ENCODE measurements around the gene PLD1. TPM values are rescaled to one million over a fixed set of nuclear protein-coding genes. Genes with fewer than 3 reads are reported as not detected.

Gene PLD1
- total RNA-seq, 1 donor from 2014 or later: not detected

DNA sequence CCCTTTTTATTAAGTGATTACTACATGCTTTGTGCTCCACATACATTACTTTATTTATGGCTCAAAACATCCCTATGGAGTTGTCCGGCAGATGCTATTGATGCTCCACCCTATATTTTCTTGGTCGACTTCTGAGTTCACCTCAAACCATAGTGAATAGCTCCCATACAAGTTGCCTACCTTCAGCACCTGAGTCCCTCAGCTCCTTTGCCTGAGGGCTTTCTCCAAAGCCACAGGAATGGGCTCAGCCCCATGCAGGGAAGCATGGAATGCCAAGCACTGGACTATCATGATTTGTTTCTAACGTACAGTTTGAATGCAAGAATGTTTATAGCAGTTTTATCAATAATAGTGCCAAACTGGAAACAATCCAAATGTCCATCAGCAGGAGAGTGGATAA is 225.2 kb downstream of the PLD1 start:
- intact Hi-C loops (cut with micrococcal nuclease): no loop called here
- Mint-ChIP-seq H3K36me3 (ENCODE audit: low read depth) (no peaks in the 10 kb centered on the region), H3K9me3 (no peaks in the 10 kb centered on the region), H3K27ac (no peak overlapping the region), H3K4me3 (no peak overlapping the region), H3K27me3 (peaks cover 2% of the 10 kb centered on the region), H3K4me1 (no peaks in the 10 kb centered on the region)
- ATAC-seq (ENCODE audit: low read depth): no peak
- CTCF ChIA-PET: no interaction called here
- TF ChIP-seq, protein P1, sequence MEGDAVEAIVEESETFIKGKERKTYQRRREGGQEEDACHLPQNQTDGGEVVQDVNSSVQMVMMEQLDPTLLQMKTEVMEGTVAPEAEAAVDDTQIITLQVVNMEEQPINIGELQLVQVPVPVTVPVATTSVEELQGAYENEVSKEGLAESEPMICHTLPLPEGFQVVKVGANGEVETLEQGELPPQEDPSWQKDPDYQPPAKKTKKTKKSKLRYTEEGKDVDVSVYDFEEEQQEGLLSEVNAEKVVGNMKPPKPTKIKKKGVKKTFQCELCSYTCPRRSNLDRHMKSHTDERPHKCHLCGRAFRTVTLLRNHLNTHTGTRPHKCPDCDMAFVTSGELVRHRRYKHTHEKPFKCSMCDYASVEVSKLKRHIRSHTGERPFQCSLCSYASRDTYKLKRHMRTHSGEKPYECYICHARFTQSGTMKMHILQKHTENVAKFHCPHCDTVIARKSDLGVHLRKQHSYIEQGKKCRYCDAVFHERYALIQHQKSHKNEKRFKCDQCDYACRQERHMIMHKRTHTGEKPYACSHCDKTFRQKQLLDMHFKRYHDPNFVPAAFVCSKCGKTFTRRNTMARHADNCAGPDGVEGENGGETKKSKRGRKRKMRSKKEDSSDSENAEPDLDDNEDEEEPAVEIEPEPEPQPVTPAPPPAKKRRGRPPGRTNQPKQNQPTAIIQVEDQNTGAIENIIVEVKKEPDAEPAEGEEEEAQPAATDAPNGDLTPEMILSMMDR (IDR thresholded peaks at IDR 0.05): no peak
- POLR2A ChIA-PET: no interaction called here
- no peak for DNase-seq

DNA sequence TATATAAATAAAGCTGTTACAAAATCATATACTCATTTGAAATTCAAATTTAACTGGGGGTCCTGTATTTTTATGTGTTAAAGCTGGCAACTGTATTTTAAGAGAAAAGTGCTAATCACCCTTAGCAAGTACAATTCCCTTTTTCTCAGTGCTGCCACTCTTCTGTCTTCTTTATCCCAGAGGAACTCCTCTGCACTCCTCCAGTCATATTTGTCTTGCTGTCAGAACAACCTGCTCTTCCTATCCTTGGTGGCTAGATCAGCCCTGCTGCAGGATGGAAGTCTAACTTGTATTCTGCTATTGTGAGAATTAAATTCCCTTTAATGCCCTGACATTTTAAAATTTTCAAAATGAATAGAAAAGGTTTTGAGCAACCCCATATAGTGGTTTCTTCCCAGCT is 226.2 kb downstream of the PLD1 start:
- no peaks in the 10 kb centered on the region for H3K4me1 Mint-ChIP-seq
- ChIA-PET POLR2A (no interaction called here), CTCF (no interaction called here)
- intact Hi-C loops (cut with micrococcal nuclease): no loop called here
- no peaks in the 10 kb centered on the region for H3K36me3 Mint-ChIP-seq (ENCODE audit: low read depth)
- H3K27me3 Mint-ChIP-seq: peaks cover 2% of the 10 kb centered on the region
- no peak for ATAC-seq (ENCODE audit: low read depth)
- no peak overlapping the region for H3K4me3 Mint-ChIP-seq
- TF ChIP-seq, protein P1 (IDR thresholded peaks at IDR 0.05): no peak
- no peaks in the 10 kb centered on the region for H3K9me3 Mint-ChIP-seq
- DNase-seq: no peak
- H3K27ac Mint-ChIP-seq: no peak overlapping the region

DNA sequence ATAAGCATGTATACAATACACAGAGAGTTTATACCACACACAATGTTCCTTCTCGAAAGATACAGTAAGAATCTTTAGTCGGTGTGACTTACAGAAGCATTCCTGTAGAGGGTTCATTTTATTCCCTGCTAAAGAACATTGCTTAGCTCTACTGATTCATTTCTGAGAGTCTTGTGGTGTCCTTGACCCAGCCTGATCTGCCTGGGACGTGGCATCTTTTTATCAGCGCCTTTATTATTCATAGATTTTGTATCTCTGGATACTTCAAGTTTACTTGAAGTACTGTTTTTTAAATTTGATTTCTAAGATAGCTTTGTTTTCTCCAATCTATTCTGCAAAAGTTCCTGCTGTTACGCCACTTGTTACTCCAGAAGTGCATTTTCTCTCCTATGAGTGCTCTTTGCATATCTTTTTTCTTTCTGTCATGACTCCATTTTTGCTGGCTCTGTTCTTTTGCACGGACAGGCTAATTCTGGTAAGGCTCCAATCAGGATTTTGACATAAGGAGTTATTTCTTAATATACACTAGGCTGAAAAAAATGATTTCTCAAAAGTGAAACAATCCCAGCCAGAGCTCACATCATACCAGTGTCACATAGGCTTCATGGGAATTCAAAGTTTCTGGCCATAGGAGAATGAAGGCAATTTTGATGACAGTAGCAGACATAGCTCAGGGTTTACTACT is 235.6 kb downstream of the PLD1 start:
- DNase-seq: no peak
- ATAC-seq (ENCODE audit: low read depth): no peak
- Mint-ChIP-seq H3K4me1 (no peaks in the 10 kb centered on the region), H3K9me3 (no peaks in the 10 kb centered on the region), H3K36me3 (ENCODE audit: low read depth) (no peaks in the 10 kb centered on the region), H3K27ac (no peak overlapping the region), H3K4me3 (no peak overlapping the region), H3K27me3 (peaks cover 3% of the 10 kb centered on the region)
- intact Hi-C loops (cut with micrococcal nuclease): no loop called here
- ChIA-PET POLR2A (no interaction called here), CTCF (no interaction called here)
- TF ChIP-seq, protein P1 (IDR thresholded peaks at IDR 0.05): no peak

DNA sequence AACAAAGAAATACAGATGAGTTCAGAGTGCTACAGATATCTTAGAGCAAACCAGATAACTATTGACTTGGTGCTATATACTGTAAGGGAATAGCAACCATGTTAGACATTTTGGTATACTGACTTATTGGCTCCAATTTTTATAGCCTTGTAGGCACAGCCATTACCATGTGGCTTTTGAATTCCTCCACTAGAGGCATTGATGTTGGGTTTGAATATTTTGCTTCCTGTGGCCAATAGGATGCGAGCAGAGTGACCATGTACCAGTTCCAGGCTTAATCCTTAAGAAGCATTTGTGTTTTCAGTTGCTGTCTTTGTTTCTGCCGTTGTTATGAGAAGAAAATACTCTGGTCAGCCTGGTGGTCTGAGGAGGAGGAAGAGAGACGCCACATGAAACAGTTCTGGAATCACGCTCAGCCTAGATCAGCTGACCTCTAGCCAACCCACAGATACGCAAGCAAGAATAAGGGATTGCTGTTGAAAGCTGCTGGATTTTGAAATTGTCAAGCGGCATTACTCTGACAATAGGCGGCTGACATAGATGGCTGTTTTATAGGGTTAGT is 240.6 kb downstream of the PLD1 start:
- TF ChIP-seq, protein P1 (IDR thresholded peaks at IDR 0.05): no peak
- ATAC-seq (ENCODE audit: low read depth) (no peak), DNase-seq (no peak)
- H3K27ac Mint-ChIP-seq: no peak overlapping the region
- POLR2A ChIA-PET: no interaction called here
- CTCF ChIA-PET: no interaction called here
- no peaks in the 10 kb centered on the region for H3K4me1 Mint-ChIP-seq
- no peaks in the 10 kb centered on the region for H3K36me3 Mint-ChIP-seq (ENCODE audit: low read depth)
- peaks cover 3% of the 10 kb centered on the region for H3K27me3 Mint-ChIP-seq
- intact Hi-C loops (cut with micrococcal nuclease): no loop called here
- no peaks in the 10 kb centered on the region for H3K9me3 Mint-ChIP-seq
- no peak overlapping the region for H3K4me3 Mint-ChIP-seq

DNA sequence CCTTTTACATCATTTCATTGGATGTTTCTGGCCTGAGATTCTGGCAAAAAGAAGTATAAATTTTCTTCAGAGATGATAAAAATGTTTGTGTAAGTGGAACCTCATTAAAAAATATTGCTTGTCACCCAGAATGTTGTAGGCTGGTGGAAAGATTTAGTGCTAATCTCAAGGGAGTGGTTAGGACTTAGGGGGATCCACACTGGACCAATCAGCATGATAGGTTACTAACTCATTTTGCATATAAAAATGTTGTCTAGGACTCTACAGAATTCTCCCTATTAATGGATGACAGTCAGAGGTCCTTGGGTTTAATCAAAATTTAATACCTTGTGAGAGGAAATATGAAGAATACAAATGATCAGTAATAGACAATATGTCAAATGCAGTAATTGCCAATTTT is 241.5 kb downstream of the PLD1 start:
- no peaks in the 10 kb centered on the region for H3K36me3 Mint-ChIP-seq (ENCODE audit: low read depth)
- no peak for DNase-seq
- H3K27ac Mint-ChIP-seq: no peak overlapping the region
- ChIA-PET POLR2A (no interaction called here), CTCF (no interaction called here)
- H3K4me1 Mint-ChIP-seq: no peaks in the 10 kb centered on the region
- no peak overlapping the region for H3K4me3 Mint-ChIP-seq
- intact Hi-C loops (cut with micrococcal nuclease): no loop called here
- peaks cover 3% of the 10 kb centered on the region for H3K27me3 Mint-ChIP-seq
- no peak for ATAC-seq (ENCODE audit: low read depth)
- no peaks in the 10 kb centered on the region for H3K9me3 Mint-ChIP-seq
- TF ChIP-seq, protein P1 (IDR thresholded peaks at IDR 0.05): no peak

Measured in activated B cell treated with CpG ODN at 0.5 μM for 24 hours (primary cell).